GM21515 (cell line): Measurements from ENCODE around the gene PSRC1.

ENCODE experiments used
- ATAC-seq: cut with Tn5 transposase; IDR thresholded peaks from one replicate; pipeline ENCODE4 v1.9.1; 2021; ENCODE audit not compliant: unreplicated experiment

PSRC1 gene

GRCh38 chr1:109259674-109260557, 23.0 kb downstream of the PSRC1 start:
- no peak for ATAC-seq

DNA sequence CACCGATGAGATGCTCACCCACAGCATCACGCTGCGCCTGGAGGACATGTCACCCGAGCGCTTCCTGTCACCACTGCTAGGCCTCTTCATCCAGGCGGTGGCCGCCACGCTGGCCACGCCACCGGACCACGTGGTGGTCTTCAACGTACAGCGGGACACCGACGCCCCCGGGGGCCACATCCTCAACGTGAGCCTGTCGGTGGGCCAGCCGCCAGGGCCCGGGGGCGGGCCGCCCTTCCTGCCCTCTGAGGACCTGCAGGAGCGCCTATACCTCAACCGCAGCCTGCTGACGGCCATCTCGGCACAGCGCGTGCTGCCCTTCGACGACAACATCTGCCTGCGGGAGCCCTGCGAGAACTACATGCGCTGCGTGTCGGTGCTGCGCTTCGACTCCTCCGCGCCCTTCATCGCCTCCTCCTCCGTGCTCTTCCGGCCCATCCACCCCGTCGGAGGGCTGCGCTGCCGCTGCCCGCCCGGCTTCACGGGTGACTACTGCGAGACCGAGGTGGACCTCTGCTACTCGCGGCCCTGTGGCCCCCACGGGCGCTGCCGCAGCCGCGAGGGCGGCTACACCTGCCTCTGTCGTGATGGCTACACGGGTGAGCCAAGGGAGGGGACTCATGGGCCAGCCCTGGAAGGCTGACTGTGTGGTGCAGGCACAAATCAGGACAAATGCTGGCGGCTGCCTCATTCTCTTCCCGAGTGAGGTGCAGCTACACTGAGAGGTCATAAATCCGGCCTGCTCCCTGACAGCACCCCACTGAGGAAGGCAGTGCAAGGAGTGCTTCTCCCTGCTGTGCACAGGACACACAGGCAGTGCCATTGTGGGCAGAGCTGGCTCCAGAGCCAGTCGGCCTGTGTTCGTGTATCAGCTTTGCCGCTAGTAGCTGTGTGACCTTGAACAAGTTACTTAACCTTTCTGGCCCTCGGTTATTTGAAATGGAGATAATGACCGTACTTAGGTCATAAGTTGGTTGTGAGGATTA, 24.2 kb downstream of the PSRC1 start:
- ATAC-seq = no peak

- no peak for ATAC-seq
These were observed 25.1 kb downstream of the PSRC1 start for GRCh38 chr1:109257682-109258421.

- no peak for ATAC-seq
These were observed 25.8 kb downstream of the PSRC1 start for GRCh38 chr1:109256971-109257681.

- ATAC-seq = no peak
These were observed 26.9 kb downstream of the PSRC1 start for GRCh38 chr1:109256085-109256484.

DNA sequence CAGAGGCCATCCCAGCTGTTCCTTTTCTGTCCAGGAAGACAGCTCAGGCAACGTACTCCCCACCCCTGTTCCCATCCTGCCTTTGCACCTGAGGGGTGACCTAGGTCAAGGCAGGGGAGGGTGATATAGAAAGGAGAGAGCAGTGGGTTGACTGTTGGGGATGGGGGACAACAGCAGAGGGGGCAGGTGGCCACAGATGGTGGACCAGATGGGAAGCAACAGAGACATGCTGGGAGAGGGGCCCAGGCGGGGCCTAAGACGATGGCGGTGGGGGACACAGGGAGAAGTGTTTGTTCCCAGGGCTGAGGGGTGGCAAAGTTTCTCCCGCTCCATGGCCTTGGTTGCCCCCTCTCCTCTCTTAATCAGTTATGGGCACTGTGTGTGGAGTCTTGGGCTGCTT, 27.3 kb downstream of the PSRC1 start:
- no peak for ATAC-seq

GRCh38 chr1:109255097-109255651, 27.8 kb downstream of the PSRC1 start:
- ATAC-seq = no peak

GRCh38 chr1:109254621-109255096, 28.3 kb downstream of the PSRC1 start:
- ATAC-seq = no peak

- ATAC-seq = no peak
These were observed 28.9 kb downstream of the PSRC1 start for GRCh38 chr1:109253803-109254620.

- no peak for ATAC-seq
These were observed 29.8 kb downstream of the PSRC1 start for GRCh38 chr1:109252893-109253802.

GRCh38 chr1:109252167-109252892, 30.6 kb downstream of the PSRC1 start:
- ATAC-seq = no peak

GRCh38 chr1:109251277-109252166, 31.4 kb downstream of the PSRC1 start:
- ATAC-seq = no peak

DNA sequence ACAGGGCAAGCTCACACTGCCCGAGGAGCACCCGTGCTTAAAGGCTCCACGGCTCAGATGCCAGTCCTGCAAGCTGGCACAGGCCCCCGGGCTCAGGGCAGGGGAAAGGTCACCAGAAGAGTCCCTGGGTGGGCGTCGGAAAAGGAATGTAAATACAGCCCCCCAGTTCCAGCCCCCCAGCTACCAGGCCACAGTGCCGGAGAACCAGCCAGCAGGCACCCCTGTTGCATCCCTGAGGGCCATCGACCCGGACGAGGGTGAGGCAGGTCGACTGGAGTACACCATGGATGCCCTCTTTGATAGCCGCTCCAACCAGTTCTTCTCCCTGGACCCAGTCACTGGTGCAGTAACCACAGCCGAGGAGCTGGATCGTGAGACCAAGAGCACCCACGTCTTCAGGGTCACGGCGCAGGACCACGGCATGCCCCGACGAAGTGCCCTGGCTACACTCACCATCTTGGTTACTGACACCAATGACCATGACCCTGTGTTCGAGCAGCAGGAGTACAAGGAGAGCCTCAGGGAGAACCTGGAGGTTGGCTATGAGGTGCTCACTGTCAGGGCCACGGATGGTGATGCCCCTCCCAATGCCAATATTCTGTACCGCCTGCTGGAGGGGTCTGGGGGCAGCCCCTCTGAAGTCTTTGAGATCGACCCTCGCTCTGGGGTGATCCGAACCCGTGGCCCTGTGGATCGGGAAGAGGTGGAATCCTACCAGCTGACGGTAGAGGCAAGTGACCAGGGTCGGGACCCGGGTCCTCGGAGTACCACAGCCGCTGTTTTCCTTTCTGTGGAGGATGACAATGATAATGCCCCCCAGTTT, 32.3 kb downstream of the PSRC1 start:
- no peak for ATAC-seq

DNA sequence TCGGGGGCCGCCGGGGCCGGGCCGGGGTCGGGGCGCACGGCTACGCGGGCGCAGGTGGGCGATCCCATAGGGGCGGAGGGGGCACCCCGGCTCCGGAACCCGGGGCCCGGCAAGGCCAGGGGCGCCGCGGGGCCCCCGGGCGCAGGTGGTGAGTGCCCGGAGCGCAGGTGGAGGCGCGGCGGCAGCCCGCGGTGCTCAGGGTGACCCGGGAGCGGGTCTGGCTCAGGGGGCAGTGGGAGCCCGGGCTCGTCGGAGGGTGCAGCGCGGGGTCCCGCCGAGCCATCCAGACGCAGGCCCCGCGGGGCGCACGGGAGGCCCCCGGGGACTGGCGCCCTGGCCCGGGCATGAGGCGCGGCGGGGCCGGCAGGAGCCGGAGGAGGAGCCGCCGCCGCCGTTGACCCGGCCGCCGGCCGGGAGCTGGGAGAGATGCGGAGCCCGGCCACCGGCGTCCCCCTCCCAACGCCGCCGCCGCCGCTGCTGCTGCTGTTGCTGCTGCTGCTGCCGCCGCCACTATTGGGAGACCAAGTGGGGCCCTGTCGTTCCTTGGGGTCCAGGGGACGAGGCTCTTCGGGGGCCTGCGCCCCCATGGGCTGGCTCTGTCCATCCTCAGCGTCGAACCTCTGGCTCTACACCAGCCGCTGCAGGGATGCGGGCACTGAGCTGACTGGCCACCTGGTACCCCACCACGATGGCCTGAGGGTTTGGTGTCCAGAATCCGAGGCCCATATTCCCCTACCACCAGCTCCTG, 33.1 kb downstream of the PSRC1 start:
- peak; percentile 33 for ATAC-seq
